Measurements from ENCODE around the gene DACH1. TPM values are rescaled to one million over a fixed set of nuclear protein-coding genes. Genes with fewer than 3 reads are reported as not detected.
A peak's percentile ranks its signal among the peaks of the same experiment; 100 is the strongest.

DACH1 gene
- total RNA-seq, 1 experiment from 2014 or later = 0.11 TPM

DNA sequence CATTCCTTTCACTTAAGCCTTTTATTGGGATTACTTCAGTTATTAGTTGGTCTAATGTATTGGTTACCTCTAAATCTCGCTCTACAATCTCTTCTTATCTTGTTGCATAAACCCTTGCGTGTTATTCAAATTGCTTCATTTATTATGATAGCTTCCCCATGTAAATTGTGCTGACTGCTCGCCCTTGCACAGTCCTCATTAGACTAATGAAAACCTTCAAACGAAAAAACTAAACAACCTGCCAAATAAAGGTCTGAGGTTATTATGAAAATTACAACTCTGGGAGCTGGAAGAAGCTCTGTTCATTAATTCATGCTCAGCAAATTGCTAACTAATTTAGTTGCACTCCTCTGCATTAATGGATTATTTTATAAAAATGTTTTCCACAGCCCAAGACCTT, 320.1 kb downstream of the DACH1 start:
- intact Hi-C loops (cut with micrococcal nuclease; ENCODE audit: unreplicated experiment) = no loop called here
- H3K27ac ChIP-seq (ENCODE audit: low read depth, low read length, poor library complexity, severe bottlenecking) = no peak overlapping the region
- no peaks in the 10 kb centered on the region for H3K9me3 ChIP-seq (ENCODE audit: low read depth, low read length, poor library complexity, severe bottlenecking)
- CTCF ChIA-PET = no interaction called here
- no peaks in the 10 kb centered on the region for H3K4me1 ChIP-seq (ENCODE audit: insufficient read depth, low read length, poor library complexity, severe bottlenecking)
- H3K27me3 ChIP-seq (replicated peaks; ENCODE audit: insufficient read depth, low read depth, low read length, poor library complexity) = peaks cover 48% of the 10 kb centered on the region
- no peak for DNase-seq (ENCODE audit: low spot score)
- TF ChIP-seq, protein P1, sequence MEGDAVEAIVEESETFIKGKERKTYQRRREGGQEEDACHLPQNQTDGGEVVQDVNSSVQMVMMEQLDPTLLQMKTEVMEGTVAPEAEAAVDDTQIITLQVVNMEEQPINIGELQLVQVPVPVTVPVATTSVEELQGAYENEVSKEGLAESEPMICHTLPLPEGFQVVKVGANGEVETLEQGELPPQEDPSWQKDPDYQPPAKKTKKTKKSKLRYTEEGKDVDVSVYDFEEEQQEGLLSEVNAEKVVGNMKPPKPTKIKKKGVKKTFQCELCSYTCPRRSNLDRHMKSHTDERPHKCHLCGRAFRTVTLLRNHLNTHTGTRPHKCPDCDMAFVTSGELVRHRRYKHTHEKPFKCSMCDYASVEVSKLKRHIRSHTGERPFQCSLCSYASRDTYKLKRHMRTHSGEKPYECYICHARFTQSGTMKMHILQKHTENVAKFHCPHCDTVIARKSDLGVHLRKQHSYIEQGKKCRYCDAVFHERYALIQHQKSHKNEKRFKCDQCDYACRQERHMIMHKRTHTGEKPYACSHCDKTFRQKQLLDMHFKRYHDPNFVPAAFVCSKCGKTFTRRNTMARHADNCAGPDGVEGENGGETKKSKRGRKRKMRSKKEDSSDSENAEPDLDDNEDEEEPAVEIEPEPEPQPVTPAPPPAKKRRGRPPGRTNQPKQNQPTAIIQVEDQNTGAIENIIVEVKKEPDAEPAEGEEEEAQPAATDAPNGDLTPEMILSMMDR (conservative IDR thresholded peaks at IDR 0.05; ENCODE audit: low read depth, low read length) = no peak
- TF ChIP-seq EZH2 (IDR thresholded peaks at IDR 0.05; ENCODE audit: borderline replicate concordance, low read depth, low read length, poor library complexity, severe bottlenecking) = no peak
- no peak overlapping the region for H3K4me3 ChIP-seq (ENCODE audit: low read depth, low read length, poor library complexity, severe bottlenecking)
- no TSS peak for BruUV-seq (replicated peaks)
- H3K36me3 ChIP-seq (ENCODE audit: insufficient read depth, low read length, poor library complexity, severe bottlenecking) = no peaks in the 10 kb centered on the region
- POLR2A ChIA-PET (ENCODE audit: low non-redundant PET) = no interaction called here

DNA sequence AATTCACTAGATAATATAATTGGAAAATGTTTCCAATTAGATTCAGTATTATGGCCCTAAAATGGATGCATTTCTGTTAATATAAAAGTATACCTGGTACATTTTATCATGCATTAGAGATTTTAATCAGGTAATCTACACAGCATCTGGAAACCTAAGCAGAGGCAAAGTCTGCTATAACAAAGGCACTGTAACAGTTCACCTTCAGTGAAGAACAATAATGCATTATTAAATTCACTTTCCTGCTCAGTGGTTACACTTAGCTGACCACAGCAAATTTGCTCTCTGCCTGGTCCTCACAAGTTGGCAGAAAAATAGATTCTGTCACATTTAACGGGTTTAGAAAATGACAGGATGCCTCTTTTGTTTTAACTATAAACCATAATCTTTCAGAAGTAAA, 326.9 kb downstream of the DACH1 start:
- no peak for TF ChIP-seq EZH2 (IDR thresholded peaks at IDR 0.05; ENCODE audit: borderline replicate concordance, low read depth, low read length, poor library complexity, severe bottlenecking)
- DNase-seq (ENCODE audit: low spot score) = no peak
- Histone ChIP-seq H3K36me3 (ENCODE audit: insufficient read depth, low read length, poor library complexity, severe bottlenecking) (no peaks in the 10 kb centered on the region), H3K27me3 (replicated peaks; ENCODE audit: insufficient read depth, low read depth, low read length, poor library complexity) (peaks cover 63% of the 10 kb centered on the region), H3K4me1 (ENCODE audit: insufficient read depth, low read length, poor library complexity, severe bottlenecking) (no peaks in the 10 kb centered on the region), H3K9me3 (ENCODE audit: low read depth, low read length, poor library complexity, severe bottlenecking) (no peaks in the 10 kb centered on the region), H3K27ac (ENCODE audit: low read depth, low read length, poor library complexity, severe bottlenecking) (no peak overlapping the region), H3K4me3 (ENCODE audit: low read depth, low read length, poor library complexity, severe bottlenecking) (no peak overlapping the region)
- ChIA-PET POLR2A (ENCODE audit: low non-redundant PET) (no interaction called here), CTCF (no interaction called here)
- no TSS peak for BruUV-seq (replicated peaks)
- intact Hi-C loops (cut with micrococcal nuclease; ENCODE audit: unreplicated experiment) = no loop called here

DNA sequence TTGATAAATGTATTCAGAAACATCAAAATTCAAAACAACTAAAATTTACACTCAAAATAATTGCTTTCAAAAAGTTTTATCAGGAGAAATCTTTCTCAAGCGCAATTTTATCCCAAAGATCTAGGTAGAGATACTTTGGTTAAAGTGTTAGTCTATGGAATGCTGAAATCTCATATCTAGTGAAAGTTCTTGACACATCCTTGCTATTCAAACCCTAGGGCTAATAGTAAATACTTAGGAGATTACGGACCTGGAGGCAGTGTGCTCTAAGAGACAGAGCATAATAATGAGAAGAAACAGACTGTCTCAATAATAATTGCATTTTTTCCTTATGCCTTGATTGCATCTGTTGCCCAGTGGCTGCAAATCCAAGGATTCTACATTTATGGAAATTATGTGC, 330.8 kb downstream of the DACH1 start:
- Histone ChIP-seq H3K9me3 (ENCODE audit: low read depth, low read length, poor library complexity, severe bottlenecking) (no peaks in the 10 kb centered on the region), H3K27ac (ENCODE audit: low read depth, low read length, poor library complexity, severe bottlenecking) (no peak overlapping the region), H3K4me3 (ENCODE audit: low read depth, low read length, poor library complexity, severe bottlenecking) (no peak overlapping the region), H3K36me3 (ENCODE audit: insufficient read depth, low read length, poor library complexity, severe bottlenecking) (no peaks in the 10 kb centered on the region), H3K4me1 (ENCODE audit: insufficient read depth, low read length, poor library complexity, severe bottlenecking) (no peaks in the 10 kb centered on the region), H3K27me3 (replicated peaks; ENCODE audit: insufficient read depth, low read depth, low read length, poor library complexity) (peaks cover 56% of the 10 kb centered on the region)
- no TSS peak for BruUV-seq (replicated peaks)
- ChIA-PET CTCF (no interaction called here), POLR2A (ENCODE audit: low non-redundant PET) (no interaction called here)
- intact Hi-C loops (cut with micrococcal nuclease; ENCODE audit: unreplicated experiment) = no loop called here
- DNase-seq (ENCODE audit: low spot score) = no peak
- TF ChIP-seq, protein P1 (conservative IDR thresholded peaks at IDR 0.05; ENCODE audit: low read depth, low read length) = no peak
- no peak for TF ChIP-seq EZH2 (IDR thresholded peaks at IDR 0.05; ENCODE audit: borderline replicate concordance, low read depth, low read length, poor library complexity, severe bottlenecking)

DNA sequence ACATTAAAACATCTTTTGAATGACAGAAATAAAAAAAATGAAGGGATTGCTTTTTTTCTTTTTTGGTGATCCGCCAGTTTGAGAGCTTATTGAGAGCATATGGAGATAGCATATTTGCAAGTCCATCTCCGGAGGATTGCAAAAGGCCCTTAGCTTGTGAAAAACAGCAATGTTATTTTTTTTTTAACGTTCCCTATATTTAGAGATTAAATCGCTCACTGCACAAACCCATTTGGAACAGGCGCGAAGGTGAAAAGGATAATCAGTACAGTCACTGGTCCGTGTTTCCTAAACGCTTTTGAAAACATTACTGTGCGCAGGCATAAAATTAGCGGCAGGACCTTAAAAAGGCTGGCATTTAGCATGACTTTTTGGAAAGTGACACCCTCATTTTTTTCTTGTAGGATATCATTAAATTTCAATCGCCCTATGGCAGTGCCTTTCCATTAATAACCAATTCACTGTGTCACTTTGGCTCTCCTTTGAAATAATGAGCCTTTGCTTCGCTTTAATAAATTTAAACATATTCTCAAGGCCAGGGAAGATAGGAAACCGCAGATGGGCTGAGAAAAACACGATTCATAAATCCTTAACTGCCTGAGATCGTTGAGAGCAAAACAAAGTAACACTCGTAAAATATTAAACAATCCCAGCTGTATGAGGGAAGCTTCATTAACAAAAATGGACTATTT, 342.2 kb downstream of the DACH1 start:
- intact Hi-C loops (cut with micrococcal nuclease; ENCODE audit: unreplicated experiment) = no loop called here
- ChIA-PET POLR2A (ENCODE audit: low non-redundant PET) (no interaction called here), CTCF (no interaction called here)
- TF ChIP-seq EZH2 (IDR thresholded peaks at IDR 0.05; ENCODE audit: borderline replicate concordance, low read depth, low read length, poor library complexity, severe bottlenecking) = no peak
- TF ChIP-seq, protein P1 (conservative IDR thresholded peaks at IDR 0.05; ENCODE audit: low read depth, low read length) = no peak
- peaks cover 17% of the 10 kb centered on the region for H3K4me1 ChIP-seq (ENCODE audit: insufficient read depth, low read length, poor library complexity, severe bottlenecking)
- DNase-seq (ENCODE audit: low spot score) = peak; percentile 65
- peak overlapping the region; percentile 17 for H3K4me3 ChIP-seq (ENCODE audit: low read depth, low read length, poor library complexity, severe bottlenecking)
- H3K27ac ChIP-seq (ENCODE audit: low read depth, low read length, poor library complexity, severe bottlenecking) = peak overlapping the region; percentile 39
- peaks cover 4% of the 10 kb centered on the region for H3K27me3 ChIP-seq (replicated peaks; ENCODE audit: insufficient read depth, low read depth, low read length, poor library complexity)
- no peaks in the 10 kb centered on the region for H3K36me3 ChIP-seq (ENCODE audit: insufficient read depth, low read length, poor library complexity, severe bottlenecking)
- no peaks in the 10 kb centered on the region for H3K9me3 ChIP-seq (ENCODE audit: low read depth, low read length, poor library complexity, severe bottlenecking)
- BruUV-seq (replicated peaks) = no TSS peak
